SK-N-SH treated with all-trans-retinoic acid at 6 μM for 48 hours (cell line): ENCODE results near the gene PARS2.

Experiments
- ATAC-seq: fragments of 200-7000 bp; cut with Tn5 transposase; 3 replicates; pipeline ENCODE4 v1.9.1; 2020; ENCODE audit warnings: mild to moderate bottlenecking, moderate library complexity
- ARNTL ChIP-seq: fragments of 450-650 bp; formaldehyde crosslinking; IDR thresholded peaks from 2 replicates; pipeline ENCODE4 v1.5.0; 2020; ENCODE audit warnings: low read depth, mild to moderate bottlenecking, moderate library complexity, borderline replicate concordance
- GLIS3 ChIP-seq: fragments of 250-450 bp; sonication (Bioruptor Pico); IDR thresholded peaks from 2 replicates; pipeline ENCODE4 v1.5.0; 2020; ENCODE audit warnings: mild to moderate bottlenecking, moderate library complexity
- PATZ1 ChIP-seq: fragments of 250-450 bp; sonication (Bioruptor Pico); IDR thresholded peaks from 2 replicates; pipeline ENCODE4 v1.8.0; 2020; ENCODE audit warnings: mild to moderate bottlenecking, moderate library complexity, borderline replicate concordance
- SNAI2 ChIP-seq: fragments of 250-450 bp; sonication (Bioruptor Pico); IDR thresholded peaks from 2 replicates; pipeline ENCODE4 v1.5.0; 2020; ENCODE audit warnings: mild to moderate bottlenecking, moderate library complexity
- TCF4 ChIP-seq: fragments of 250-450 bp; sonication (Bioruptor Pico); IDR thresholded peaks from 2 replicates; pipeline ENCODE4 v1.8.0; 2021; ENCODE audit warnings: mild to moderate bottlenecking, moderate library complexity, borderline replicate concordance
- ZNF8 ChIP-seq: fragments of 450-650 bp; formaldehyde crosslinking; IDR thresholded peaks from 2 replicates; pipeline ENCODE4 v1.5.0; 2020; ENCODE audit warnings: mild to moderate bottlenecking, moderate library complexity

PARS2 gene

GRCh38 chr1:54708385-54708784 is 55.9 kb downstream of the PARS2 start:
- ATAC-seq = no peak
- TF ChIP-seq ARNTL (CRISPR knock-in tag) (no peak), TCF4 (no peak), SNAI2 (CRISPR knock-in tag) (no peak), ZNF8 (CRISPR knock-in tag) (no peak), PATZ1 (CRISPR knock-in tag) (no peak), GLIS3 (CRISPR knock-in tag) (no peak)
- TF ChIP-seq, all 23 proteins: peak for 0
